ENCODE data around the gene CHST13. TPM values are rescaled to one million over a fixed set of nuclear protein-coding genes. Genes with fewer than 3 reads are reported as not detected.
"Not testable (repeated sequence)": the region's sequence is repeated elsewhere in the genome, so short reads cannot be mapped to it uniquely, and the experiment has no call there.

CHST13 gene
- total RNA-seq, 1 donor from 2014 or later, result not detected

- H3K36me3 Mint-ChIP-seq (ENCODE audit: low read depth), result peaks cover 3% of the 10 kb centered on the region
- no peaks in the 10 kb centered on the region for H3K4me1 Mint-ChIP-seq (ENCODE audit: low read depth)
- no peak overlapping the region for H3K4me3 Mint-ChIP-seq (ENCODE audit: unreplicated experiment)
- peaks cover 18% of the 10 kb centered on the region for H3K9me3 Mint-ChIP-seq (ENCODE audit: low read depth)
- DNase-seq (ENCODE audit: low spot score), result no peak
- no peak overlapping the region for H3K27ac Mint-ChIP-seq (ENCODE audit: unreplicated experiment)
- no peak for TF ChIP-seq CTCF (IDR thresholded peaks at IDR 0.05)
- H3K27me3 Mint-ChIP-seq (ENCODE audit: low read depth), result no peaks in the 10 kb centered on the region
These were observed 57.6 kb downstream of the CHST13 start for GRCh38 chr3:126581569-126581968.

- Mint-ChIP-seq H3K27ac (ENCODE audit: unreplicated experiment) (no peak overlapping the region), H3K9me3 (ENCODE audit: low read depth) (peaks cover 24% of the 10 kb centered on the region), H3K27me3 (ENCODE audit: low read depth) (no peaks in the 10 kb centered on the region), H3K4me3 (ENCODE audit: unreplicated experiment) (no peak overlapping the region), H3K36me3 (ENCODE audit: low read depth) (peaks cover 4% of the 10 kb centered on the region), H3K4me1 (ENCODE audit: low read depth) (no peaks in the 10 kb centered on the region)
- DNase-seq (ENCODE audit: low spot score), result no peak
- TF ChIP-seq CTCF (IDR thresholded peaks at IDR 0.05), result no peak
These were observed 58.4 kb downstream of the CHST13 start for GRCh38 chr3:126582311-126582710.

GRCh38 chr3:126591515-126591914, 67.6 kb downstream of the CHST13 start:
- not testable (repeated sequence) for H3K4me1 Mint-ChIP-seq (ENCODE audit: low read depth); DNase-seq (ENCODE audit: low spot score); H3K4me3 Mint-ChIP-seq (ENCODE audit: unreplicated experiment); H3K27me3 Mint-ChIP-seq (ENCODE audit: low read depth); H3K27ac Mint-ChIP-seq (ENCODE audit: unreplicated experiment)
- Mint-ChIP-seq H3K9me3 (ENCODE audit: low read depth) (peaks cover 59% of the 10 kb centered on the region), H3K36me3 (ENCODE audit: low read depth) (peaks cover 25% of the 10 kb centered on the region)

Other genes with a start within 250 kb of the CHST13 start
- 0.41 to 1.8 TPM (median 1.3 TPM) in 3 replicates for gene KLF15, start 166.7 kb upstream of the CHST13 start, total RNA-seq
- not detected in 3 replicates for gene CFAP100, start 129.2 kb upstream of the CHST13 start, total RNA-seq
- 26.3 to 29.7 TPM (median 26.6 TPM) in 3 replicates for gene ZXDC, start 48.3 kb upstream of the CHST13 start, total RNA-seq
- gene UROC1, start 6.4 kb upstream of the CHST13 start, total RNA-seq, result 0.15 TPM in 1 of 3 replicates, not detected in the others
- gene C3orf22, start 34.8 kb downstream of the CHST13 start, total RNA-seq, result not detected in 3 replicates
- gene TXNRD3, start 131.0 kb downstream of the CHST13 start, total RNA-seq, result 11.3 to 15.1 TPM (median 14.2 TPM) in 3 replicates
- 15.2 to 17.1 TPM (median 15.3 TPM) in 3 replicates for gene CHCHD6, start 180.1 kb downstream of the CHST13 start, total RNA-seq

Data from chondrocyte (in vitro differentiated cells).